B cell (primary cell): ENCODE measurements around the gene PADI3.

Experiments
- CTCF ChIP-seq: fragments of 200-600 bp; IDR thresholded peaks from one replicate; pipeline ENCODE4 v1.8.0; 2022; ENCODE audit warnings: antibody characterized with exemption, mild to moderate bottlenecking
- EZH2 ChIP-seq: IDR thresholded peaks from 2 replicates; pipeline ENCODE4 v1.6.1; 2012; ENCODE audit warnings: borderline replicate concordance, low read depth, mild to moderate bottlenecking, moderate library complexity, low read length; ENCODE audit not compliant: insufficient read depth, poor library complexity, severe bottlenecking

GRCh38 chr1:17280436-17280835 lies 31.5 kb downstream of the PADI3 start:
- TF ChIP-seq CTCF = no peak
- TF ChIP-seq EZH2 = no peak
